ENCODE results near the gene C1QTNF4.

Gene C1QTNF4

GRCh38 chr11:47578524-47579494 lies 15.4 kb downstream of the C1QTNF4 start, which contains the start of the genes KBTBD4 and NDUFS3:
KBTBD4 (minus strand) TSS chr11:47578970; CDS start chr11:47578951, 19 bp downstream.
NDUFS3 (plus strand) TSS chr11:47579074; CDS start chr11:47579092, 18 bp downstream.
- Histone ChIP-seq H3K4me3 (ENCODE audit: low read depth in 1 of 2, low read length in 2 of 2) (peak within 1 kb of the TSS; percentile 98 to 99), H3K9me3 (ENCODE audit: control insufficient read depth in 1 of 2, low read length in 2 of 2) (no peaks in the 10 kb centered on the region), H3K27ac (ENCODE audit: low read length) (peak within 1 kb of the TSS; percentile 84), H3K4me1 (ENCODE audit: control insufficient read depth in 1 of 2, insufficient read depth in 2 of 2, low read length in 2 of 2) (peaks cover 18 to 26% of the 10 kb centered on the region in 2 donors), H3K27me3 (ENCODE audit: low read depth, low read length) (no peaks in the 10 kb centered on the region), H3K36me3 (ENCODE audit: control insufficient read depth in 1 of 2, insufficient read depth in 2 of 2, low read length in 2 of 2) (peaks cover 36 to 49% of the 10 kb centered on the region in 2 donors)

GRCh38 chr11:47577460-47578041 lies 16.7 kb downstream of the C1QTNF4 start:
- H3K27me3 ChIP-seq (ENCODE audit: low read depth, low read length): no peaks in the 10 kb centered on the region
- peaks cover 41 to 49% of the 10 kb centered on the region in 2 donors for H3K36me3 ChIP-seq (ENCODE audit: control insufficient read depth in 1 of 2, insufficient read depth in 2 of 2, low read length in 2 of 2)
- no peaks in the 10 kb centered on the region for H3K9me3 ChIP-seq (ENCODE audit: control insufficient read depth in 1 of 2, low read length in 2 of 2)
- H3K27ac ChIP-seq (ENCODE audit: low read length): peak overlapping the region; percentile 84
- peak overlapping the region; percentile 98 to 99 for H3K4me3 ChIP-seq (ENCODE audit: low read depth in 1 of 2, low read length in 2 of 2)
- H3K4me1 ChIP-seq (ENCODE audit: control insufficient read depth in 1 of 2, insufficient read depth in 2 of 2, low read length in 2 of 2): peaks cover 18 to 26% of the 10 kb centered on the region in 2 donors

- Histone ChIP-seq H3K27me3 (ENCODE audit: low read depth, low read length) (no peaks in the 10 kb centered on the region), H3K9me3 (ENCODE audit: control insufficient read depth in 1 of 2, low read length in 2 of 2) (no peaks in the 10 kb centered on the region), H3K27ac (ENCODE audit: low read length) (no peak overlapping the region), H3K36me3 (ENCODE audit: control insufficient read depth in 1 of 2, insufficient read depth in 2 of 2, low read length in 2 of 2) (peaks cover 35 to 56% of the 10 kb centered on the region in 2 donors), H3K4me1 (ENCODE audit: control insufficient read depth in 1 of 2, insufficient read depth in 2 of 2, low read length in 2 of 2) (peaks cover 5 to 12% of the 10 kb centered on the region in 2 donors), H3K4me3 (ENCODE audit: low read depth in 1 of 2, low read length in 2 of 2) (no peak overlapping the region)
These were observed 20.9 kb downstream of the C1QTNF4 start for GRCh38 chr11:47573321-47573720.

- no peaks in the 10 kb centered on the region for H3K27me3 ChIP-seq (ENCODE audit: low read depth, low read length)
- H3K27ac ChIP-seq (ENCODE audit: low read length): no peak overlapping the region
These were observed 21.4 kb downstream of the C1QTNF4 start for GRCh38 chr11:47572715-47573255.

GRCh38 chr11:47571895-47572294 lies 22.3 kb downstream of the C1QTNF4 start:
- Histone ChIP-seq H3K4me3 (ENCODE audit: low read depth in 1 of 2, low read length in 2 of 2) (no peak overlapping the region), H3K4me1 (ENCODE audit: control insufficient read depth in 1 of 2, insufficient read depth in 2 of 2, low read length in 2 of 2) (no peaks in the 10 kb centered on the region), H3K27ac (ENCODE audit: low read length) (no peak overlapping the region), H3K36me3 (ENCODE audit: control insufficient read depth in 1 of 2, insufficient read depth in 2 of 2, low read length in 2 of 2) (peaks cover 30 to 56% of the 10 kb centered on the region in 2 donors), H3K27me3 (ENCODE audit: low read depth, low read length) (no peaks in the 10 kb centered on the region), H3K9me3 (ENCODE audit: control insufficient read depth in 1 of 2, low read length in 2 of 2) (no peaks in the 10 kb centered on the region)

More at GRCh38 chr11:47572715-47573255, 21.4 kb downstream of the C1QTNF4 start:
- Histone ChIP-seq H3K4me3 (ENCODE audit: low read depth in 1 of 2, low read length in 2 of 2) (no peak overlapping the region), H3K4me1 (ENCODE audit: control insufficient read depth in 1 of 2, insufficient read depth in 2 of 2, low read length in 2 of 2) (peaks cover 0 to 6% of the 10 kb centered on the region in 2 donors), H3K36me3 (ENCODE audit: control insufficient read depth in 1 of 2, insufficient read depth in 2 of 2, low read length in 2 of 2) (peaks cover 35 to 56% of the 10 kb centered on the region in 2 donors), H3K9me3 (ENCODE audit: control insufficient read depth in 1 of 2, low read length in 2 of 2) (no peaks in the 10 kb centered on the region)

GRCh38 chr11:47571357-47571729 lies 22.9 kb downstream of the C1QTNF4 start:
- Histone ChIP-seq H3K4me1 (ENCODE audit: control insufficient read depth in 1 of 2, insufficient read depth in 2 of 2, low read length in 2 of 2) (peaks cover 0 to 4% of the 10 kb centered on the region in 2 donors), H3K9me3 (ENCODE audit: control insufficient read depth in 1 of 2, low read length in 2 of 2) (no peaks in the 10 kb centered on the region), H3K27me3 (ENCODE audit: low read depth, low read length) (no peaks in the 10 kb centered on the region), H3K4me3 (ENCODE audit: low read depth in 1 of 2, low read length in 2 of 2) (no peak overlapping the region), H3K27ac (ENCODE audit: low read length) (no peak overlapping the region), H3K36me3 (ENCODE audit: control insufficient read depth in 1 of 2, insufficient read depth in 2 of 2, low read length in 2 of 2) (peaks cover 30 to 56% of the 10 kb centered on the region in 2 donors)

- Histone ChIP-seq H3K36me3 (ENCODE audit: control insufficient read depth in 1 of 2, insufficient read depth in 2 of 2, low read length in 2 of 2) (peaks cover 30 to 56% of the 10 kb centered on the region in 2 donors), H3K4me3 (ENCODE audit: low read depth in 1 of 2, low read length in 2 of 2) (no peak overlapping the region), H3K4me1 (ENCODE audit: control insufficient read depth in 1 of 2, insufficient read depth in 2 of 2, low read length in 2 of 2) (peaks cover 0 to 9% of the 10 kb centered on the region in 2 donors), H3K9me3 (ENCODE audit: control insufficient read depth in 1 of 2, low read length in 2 of 2) (no peaks in the 10 kb centered on the region), H3K27ac (ENCODE audit: low read length) (no peak overlapping the region), H3K27me3 (ENCODE audit: low read depth, low read length) (no peaks in the 10 kb centered on the region)
These were observed 23.4 kb downstream of the C1QTNF4 start for GRCh38 chr11:47570651-47571356.

GRCh38 chr11:47569646-47570045 lies 24.6 kb downstream of the C1QTNF4 start:
- no peak overlapping the region for H3K4me3 ChIP-seq (ENCODE audit: low read depth in 1 of 2, low read length in 2 of 2)
- H3K27me3 ChIP-seq (ENCODE audit: low read depth, low read length): no peaks in the 10 kb centered on the region
- H3K36me3 ChIP-seq (ENCODE audit: control insufficient read depth in 1 of 2, insufficient read depth in 2 of 2, low read length in 2 of 2): peaks cover 27 to 45% of the 10 kb centered on the region in 2 donors
- no peaks in the 10 kb centered on the region for H3K9me3 ChIP-seq (ENCODE audit: control insufficient read depth in 1 of 2, low read length in 2 of 2)
- H3K27ac ChIP-seq (ENCODE audit: low read length): no peak overlapping the region
- H3K4me1 ChIP-seq (ENCODE audit: control insufficient read depth in 1 of 2, insufficient read depth in 2 of 2, low read length in 2 of 2): peaks cover 0 to 13% of the 10 kb centered on the region in 2 donors

GRCh38 chr11:47566149-47566698 lies 28.0 kb downstream of the C1QTNF4 start:
- Histone ChIP-seq H3K4me1 (ENCODE audit: control insufficient read depth in 1 of 2, insufficient read depth in 2 of 2, low read length in 2 of 2) (peaks cover 0 to 13% of the 10 kb centered on the region in 2 donors), H3K27ac (ENCODE audit: low read length) (peak overlapping the region; percentile 0), H3K4me3 (ENCODE audit: low read depth in 1 of 2, low read length in 2 of 2) (peak overlapping the region; percentile 81 to 96), H3K36me3 (ENCODE audit: control insufficient read depth in 1 of 2, insufficient read depth in 2 of 2, low read length in 2 of 2) (peaks cover 11 to 14% of the 10 kb centered on the region in 2 donors), H3K9me3 (ENCODE audit: control insufficient read depth in 1 of 2, low read length in 2 of 2) (no peaks in the 10 kb centered on the region), H3K27me3 (ENCODE audit: low read depth, low read length) (no peaks in the 10 kb centered on the region)

GRCh38 chr11:47565340-47566148 lies 28.7 kb downstream of the C1QTNF4 start, which contains the start of gene PTPMT1:
PTPMT1 (plus strand) TSS chr11:47565599; CDS start chr11:47565623, 24 bp downstream.
- H3K27me3 ChIP-seq (ENCODE audit: low read depth, low read length): no peaks in the 10 kb centered on the region
- H3K36me3 ChIP-seq (ENCODE audit: control insufficient read depth in 1 of 2, insufficient read depth in 2 of 2, low read length in 2 of 2): peaks cover 5 to 12% of the 10 kb centered on the region in 2 donors
- H3K4me3 ChIP-seq (ENCODE audit: low read depth in 1 of 2, low read length in 2 of 2): peak within 1 kb of the TSS; percentile 81 to 96
- peak within 1 kb of the TSS; percentile 23 for H3K27ac ChIP-seq (ENCODE audit: low read length)
- no peaks in the 10 kb centered on the region for H3K9me3 ChIP-seq (ENCODE audit: control insufficient read depth in 1 of 2, low read length in 2 of 2)
- H3K4me1 ChIP-seq (ENCODE audit: control insufficient read depth in 1 of 2, insufficient read depth in 2 of 2, low read length in 2 of 2): peaks cover 0 to 13% of the 10 kb centered on the region in 2 donors

All from muscle layer of duodenum (tissue), 2 donors.